SK-N-SH (cell line): ENCODE data around the gene TSPO2. TPM values are rescaled to one million over a fixed set of nuclear protein-coding genes. Genes with fewer than 3 reads are reported as not detected.

Experiments
- CTCF ChIA-PET: fragments of 300-600, 350-600 bp; formaldehyde crosslinking; extraction: SDS; loops from one replicate; lab custom pipeline; 2021; lab: Yijun Ruan, JAX
- POLR2A ChIA-PET: fragments of 350-600 bp; sonication (Branson Sonifier 250); formaldehyde crosslinking; extraction: SDS; loops from one replicate; lab custom pipeline; 2020; ENCODE audit warnings: antibody characterized with exemption, inconsistent platforms; lab: Yijun Ruan, JAX
- DNase-seq: peaks from one replicate; pipeline ENCODE4 v3.0.0; 2012
- H2AFZ ChIP-seq: fragments of 200-600 bp; sonication (generic); 2 replicates; pipeline ENCODE4 v1.8.1; 2016; ENCODE audit warnings: antibody characterized with exemption, mild to moderate bottlenecking, low read depth
- H3F3A ChIP-seq: fragments of 200-600 bp; sonication (generic); replicated peaks from 2 replicates; pipeline ENCODE3; 2016; ENCODE audit warnings: antibody characterized with exemption, mild to moderate bottlenecking; ENCODE audit not compliant: insufficient read depth
- H3K27ac ChIP-seq, 2 experiments: fragments of 200-500 bp in 1 of 2; fragments of 200-600 bp in 1 of 2; sonication (Bioruptor generic) in 1 of 2; sonication (generic), shearing (Covaris generic) in 1 of 2; 2 replicates each; pipeline versions ENCODE4 v1.5.1 to v1.6.1; 2014 to 2016; ENCODE audit warnings: low read depth in 2 of 2, inconsistent platforms in 1 of 2, low read length in 1 of 2, mild to moderate bottlenecking in 1 of 2, mixed read lengths in 1 of 2
- H3K27me3 ChIP-seq: fragments of 200-600 bp; sonication (generic), shearing (Covaris generic); 2 replicates; pipeline ENCODE4 v1.6.1; 2016; ENCODE audit warnings: mixed run types; ENCODE audit not compliant: insufficient read depth
- H3K36me3 ChIP-seq, 2 experiments: fragments of 200-500 bp in 1 of 2; fragments of 200-600 bp in 1 of 2; sonication (Bioruptor generic) in 1 of 2; sonication (generic) in 1 of 2; replicated peaks in 1 of 2; 2 replicates each; pipeline versions ENCODE3 to v1.5.1; 2014 to 2016; ENCODE audit warnings: low read length in 1 of 2, mild to moderate bottlenecking in 1 of 2; ENCODE audit not compliant: insufficient read depth in 2 of 2, control insufficient read depth in 1 of 2
- H3K4me1 ChIP-seq, 2 experiments: fragments of 200-500 bp in 1 of 2; fragments of 200-600 bp in 1 of 2; sonication (Bioruptor generic) in 1 of 2; sonication (generic), shearing (Covaris generic) in 1 of 2; 2 replicates each; pipeline versions ENCODE4 v1.5.1 to v1.6.1; 2014 to 2016; ENCODE audit warnings: low read depth in 1 of 2, low read length in 1 of 2, mixed run types in 1 of 2; ENCODE audit not compliant: insufficient read depth in 2 of 2, control insufficient read depth in 1 of 2
- H3K4me2 ChIP-seq: fragments of 200-600 bp; sonication (generic), shearing (Covaris generic); 2 replicates; pipeline ENCODE4 v1.6.1; 2017; ENCODE audit warnings: mixed run types
- H3K4me3 ChIP-seq, 2 experiments: fragments of 200-500 bp in 1 of 2; fragments of 200-600 bp in 1 of 2; sonication (Bioruptor generic) in 1 of 2; sonication (generic), shearing (Covaris generic) in 1 of 2; 2 replicates each; pipeline versions ENCODE4 v1.5.1 to v1.8.1; 2014 to 2016; ENCODE audit warnings: low read depth in 2 of 2, inconsistent platforms in 1 of 2, low read length in 1 of 2, mild to moderate bottlenecking in 1 of 2, mixed read lengths in 1 of 2, moderate library complexity in 1 of 2
- H3K79me2 ChIP-seq: fragments of 200-600 bp; sonication (generic); 2 replicates; pipeline ENCODE4 v1.8.1; 2017; ENCODE audit warnings: mild to moderate bottlenecking; ENCODE audit not compliant: insufficient read depth
- H3K9ac ChIP-seq: fragments of 200-600 bp; sonication (generic); 2 replicates; pipeline ENCODE4 v1.6.1; 2017; ENCODE audit warnings: mixed run types
- H3K9me2 ChIP-seq: fragments of 200-600 bp; sonication (generic); 2 replicates; pipeline ENCODE4 v1.6.1; 2017; ENCODE audit warnings: mixed run types
- H3K9me3 ChIP-seq: fragments of 200-600 bp; sonication (generic); 2 replicates; pipeline ENCODE4 v1.6.1; 2017; ENCODE audit warnings: mixed run types, mild to moderate bottlenecking, moderate library complexity
- H4K20me1 ChIP-seq: fragments of 200-600 bp; sonication (generic); 2 replicates; pipeline ENCODE4 v1.6.1; 2017; ENCODE audit warnings: mild to moderate bottlenecking, mixed run types; ENCODE audit not compliant: insufficient read depth
- EP300 ChIP-seq, 2 experiments: IDR thresholded peaks; 2 replicates each; pipeline versions ENCODE4 v1.4.0 to v1.6.1; 2012; ENCODE audit warnings: borderline replicate concordance in 1 of 2, low read depth in 1 of 2, low read length in 1 of 2
- FOSL2 ChIP-seq: IDR thresholded peaks from 2 replicates; pipeline ENCODE4 v1.4.0; 2012; ENCODE audit warnings: low read depth, mild to moderate bottlenecking, moderate library complexity, borderline replicate concordance
- FOXJ3 ChIP-seq: sonication (generic); formaldehyde crosslinking; IDR thresholded peaks from 2 replicates; pipeline ENCODE4 v1.5.1; 2020; ENCODE audit warnings: mild to moderate bottlenecking, missing genetic modification reagents
- FOXM1 ChIP-seq: IDR thresholded peaks from 2 replicates; pipeline ENCODE4 v1.4.0; 2012; ENCODE audit warnings: low read depth, mild to moderate bottlenecking
- GABPA ChIP-seq: IDR thresholded peaks from 2 replicates; pipeline ENCODE4 v1.4.0; 2012; ENCODE audit warnings: low read depth, mild to moderate bottlenecking
- MEF2A ChIP-seq: IDR thresholded peaks from 2 replicates; pipeline ENCODE4 v1.4.0; 2012; ENCODE audit warnings: low read depth, borderline replicate concordance
- MXI1 ChIP-seq: IDR thresholded peaks from 2 replicates; pipeline ENCODE4 v1.6.1; 2012; ENCODE audit warnings: mild to moderate bottlenecking, low read depth, low read length, improper control_type of control experiment
- NFIC ChIP-seq: IDR thresholded peaks from 2 replicates; pipeline ENCODE4 v1.4.0; 2012; ENCODE audit warnings: borderline replicate concordance
- NRF1 ChIP-seq: IDR thresholded peaks from 2 replicates; pipeline ENCODE4 v1.6.1; 2012; ENCODE audit warnings: low read depth, mild to moderate bottlenecking, low read length
- RAD21 ChIP-seq: IDR thresholded peaks from 2 replicates; pipeline ENCODE4 v1.6.1; 2012; ENCODE audit warnings: mild to moderate bottlenecking, low read length
- RCOR1 ChIP-seq: fragments of 150-350 bp; IDR thresholded peaks from 2 replicates; pipeline ENCODE4 v1.6.1; 2017; ENCODE audit warnings: antibody characterized with exemption, low read length
- SIN3A ChIP-seq: IDR thresholded peaks from 2 replicates; pipeline ENCODE4 v1.6.1; 2012; ENCODE audit warnings: low read depth, mild to moderate bottlenecking, low read length, moderate library complexity, borderline replicate concordance
- SMC3 ChIP-seq: IDR thresholded peaks from 2 replicates; pipeline ENCODE4 v1.6.1; 2012; ENCODE audit warnings: low read depth, low read length, improper control_type of control experiment
- TCF12 ChIP-seq: IDR thresholded peaks from 2 replicates; pipeline ENCODE4 v1.4.0; 2012
- TEAD4 ChIP-seq: IDR thresholded peaks from 2 replicates; pipeline ENCODE4 v1.4.0; 2012; ENCODE audit warnings: mild to moderate bottlenecking, borderline replicate concordance; ENCODE audit not compliant: insufficient read depth
- WGBS: methylation state at CpG from one replicate; pipeline ENCODE4 v1.1.6; 2017; ENCODE audit warnings: low lambda C conversion rate; 5-methylcytosine and 5-hydroxymethylcytosine counted together
- polyA plus RNA-seq, 3 experiments: library from polyadenylated mRNA; depleted of rRNA; stranded (reverse); fragments of >200 nt; gene quantifications; 2 replicates each; pipeline ENCODE4 v1.2.3, GENCODE V29; 2012
- TF ChIP-seq, protein P1 (sequence below): IDR thresholded peaks from 2 replicates; pipeline ENCODE4 v1.4.0; 2012; ENCODE audit warnings: low read depth
- TF ChIP-seq, protein P2 (sequence below): IDR thresholded peaks from 2 replicates; pipeline ENCODE4; 2012
- TF ChIP-seq, protein P3 (sequence below): fragments of 150-350 bp; IDR thresholded peaks from 2 replicates; pipeline ENCODE4 v1.6.1; 2016; ENCODE audit warnings: mild to moderate bottlenecking, low read depth, low read length
- TF ChIP-seq, protein P4 (sequence below): IDR thresholded peaks from 2 replicates; pipeline ENCODE4 v1.6.1; 2012; ENCODE audit warnings: mild to moderate bottlenecking, low read depth, low read length, moderate library complexity

Gene TSPO2
- polyA plus RNA-seq, 1 of the 3 experiments (the other 2 are of a cell fraction) = not detected

DNA sequence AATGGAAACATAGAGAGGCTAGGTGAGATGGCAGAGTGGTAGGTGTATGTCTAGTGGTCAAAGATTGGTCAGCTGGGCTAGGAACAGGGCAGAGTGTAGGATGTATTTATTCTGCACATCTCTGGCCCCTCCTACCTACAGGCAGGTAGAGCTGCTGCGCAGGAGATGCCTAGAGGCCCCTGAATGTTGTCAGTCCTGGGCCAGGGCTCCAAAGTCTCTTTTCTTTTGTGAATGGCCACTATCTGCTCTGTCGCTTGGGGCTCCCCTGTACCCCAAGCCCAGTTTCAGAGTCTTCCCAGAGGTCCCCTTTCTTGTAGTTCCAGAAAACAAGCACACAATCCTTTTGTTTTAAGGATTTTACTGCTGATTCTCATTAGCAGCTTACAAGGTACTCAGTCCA is 5.0 kb downstream of the TSPO2 start:
- H3K27ac ChIP-seq = no peak overlapping the region
- CTCF ChIA-PET = interaction anchor here (2.4 kb wide), 1 partner anchor 19 kb away, joined by 10 read pairs; no protein-coding TSS in a partner anchor
- no peaks in the 10 kb centered on the region for H3K79me2 ChIP-seq
- H3K9me3 ChIP-seq = no peaks in the 10 kb centered on the region
- 82% methylated on average over 2 of the region's 2 CpGs for WGBS
- no peaks in the 10 kb centered on the region for H3F3A ChIP-seq
- no peak for TF ChIP-seq MEF2A
- TF ChIP-seq, protein P1, sequence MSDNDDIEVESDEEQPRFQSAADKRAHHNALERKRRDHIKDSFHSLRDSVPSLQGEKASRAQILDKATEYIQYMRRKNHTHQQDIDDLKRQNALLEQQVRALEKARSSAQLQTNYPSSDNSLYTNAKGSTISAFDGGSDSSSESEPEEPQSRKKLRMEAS = no peak
- TF ChIP-seq FOSL2 = no peak
- no peak for TF ChIP-seq FOXJ3 (CRISPR knock-in tag)
- no peak for TF ChIP-seq RAD21
- TF ChIP-seq NRF1 = no peak
- TF ChIP-seq, protein P2, sequence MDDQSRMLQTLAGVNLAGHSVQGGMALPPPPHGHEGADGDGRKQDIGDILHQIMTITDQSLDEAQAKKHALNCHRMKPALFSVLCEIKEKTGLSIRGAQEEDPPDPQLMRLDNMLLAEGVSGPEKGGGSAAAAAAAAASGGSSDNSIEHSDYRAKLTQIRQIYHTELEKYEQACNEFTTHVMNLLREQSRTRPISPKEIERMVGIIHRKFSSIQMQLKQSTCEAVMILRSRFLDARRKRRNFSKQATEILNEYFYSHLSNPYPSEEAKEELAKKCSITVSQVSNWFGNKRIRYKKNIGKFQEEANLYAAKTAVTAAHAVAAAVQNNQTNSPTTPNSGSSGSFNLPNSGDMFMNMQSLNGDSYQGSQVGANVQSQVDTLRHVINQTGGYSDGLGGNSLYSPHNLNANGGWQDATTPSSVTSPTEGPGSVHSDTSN = no peak
- TF ChIP-seq EP300 (IDR thresholded peaks at IDR 0.05; ENCODE audit: borderline replicate concordance in 1 of 2, low read depth in 1 of 2, low read length in 1 of 2) = no peak
- no peak for TF ChIP-seq SIN3A
- no peak for TF ChIP-seq MXI1
- TF ChIP-seq NFIC = no peak
- TF ChIP-seq GABPA = no peak
- TF ChIP-seq, protein P3, sequence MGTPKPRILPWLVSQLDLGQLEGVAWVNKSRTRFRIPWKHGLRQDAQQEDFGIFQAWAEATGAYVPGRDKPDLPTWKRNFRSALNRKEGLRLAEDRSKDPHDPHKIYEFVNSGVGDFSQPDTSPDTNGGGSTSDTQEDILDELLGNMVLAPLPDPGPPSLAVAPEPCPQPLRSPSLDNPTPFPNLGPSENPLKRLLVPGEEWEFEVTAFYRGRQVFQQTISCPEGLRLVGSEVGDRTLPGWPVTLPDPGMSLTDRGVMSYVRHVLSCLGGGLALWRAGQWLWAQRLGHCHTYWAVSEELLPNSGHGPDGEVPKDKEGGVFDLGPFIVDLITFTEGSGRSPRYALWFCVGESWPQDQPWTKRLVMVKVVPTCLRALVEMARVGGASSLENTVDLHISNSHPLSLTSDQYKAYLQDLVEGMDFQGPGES = no peak
- TF ChIP-seq, all 33 proteins: peak for 0
- no peaks in the 10 kb centered on the region for H3K27me3 ChIP-seq
- DNase-seq = no peak
- POLR2A ChIA-PET = no interaction called here
- H3K9me2 ChIP-seq = no peaks in the 10 kb centered on the region
- no peak overlapping the region for H3K4me3 ChIP-seq
- no peak overlapping the region for H3K4me2 ChIP-seq
- no peaks in the 10 kb centered on the region for H3K4me1 ChIP-seq
- H2AFZ ChIP-seq = no peak overlapping the region
- H3K9ac ChIP-seq = no peak overlapping the region
- no peaks in the 10 kb centered on the region for H3K36me3 ChIP-seq
- no peaks in the 10 kb centered on the region for H4K20me1 ChIP-seq

DNA sequence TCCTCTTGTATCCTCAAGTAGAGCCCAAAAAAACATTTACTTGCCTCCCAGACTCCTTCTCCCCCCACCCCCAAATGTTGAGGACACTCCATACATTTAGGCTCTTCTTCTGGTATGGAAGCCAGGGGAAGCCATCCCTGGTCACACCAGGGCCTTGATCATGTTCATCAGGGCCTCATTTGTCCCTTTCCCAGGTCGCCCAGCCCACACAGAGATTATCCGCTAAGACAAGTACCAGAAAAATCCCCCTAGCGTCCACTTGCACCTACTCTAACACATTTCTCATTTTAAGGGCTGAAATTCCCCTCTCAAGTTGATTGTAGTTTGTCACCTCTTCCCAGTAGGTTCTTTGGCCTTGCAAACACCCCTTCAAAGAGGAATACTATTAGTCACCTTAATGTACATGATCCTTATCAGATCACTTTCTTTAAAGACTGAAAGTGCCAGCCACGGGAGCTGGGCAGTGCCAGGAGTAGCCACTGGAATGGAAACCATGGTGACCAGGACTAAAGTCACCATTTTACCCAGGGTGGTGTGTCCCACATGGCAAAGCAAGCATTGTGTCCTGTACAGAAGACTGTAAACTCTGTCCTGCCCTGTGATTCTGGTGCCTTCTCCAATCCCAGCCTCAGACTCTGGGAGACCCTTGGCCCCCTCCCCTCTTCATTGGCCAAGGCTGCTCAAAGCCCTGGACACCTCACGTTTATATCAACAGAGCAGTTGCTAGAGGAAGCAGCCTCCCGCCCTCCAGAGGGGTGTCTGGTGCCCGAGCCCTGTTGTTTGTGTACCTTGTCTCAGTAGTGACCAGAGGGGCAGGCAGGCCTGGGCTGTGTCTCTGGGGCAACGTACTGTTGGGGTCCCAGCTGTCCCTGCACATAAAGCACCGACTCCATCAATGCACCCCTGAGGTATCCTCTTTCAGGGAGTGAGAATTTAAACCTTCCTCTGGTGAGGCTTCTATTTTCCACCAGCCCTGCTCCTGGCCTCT is 5.8 kb downstream of the TSPO2 start:
- H3F3A ChIP-seq = no peaks in the 10 kb centered on the region
- no peak for DNase-seq
- H3K27me3 ChIP-seq = no peaks in the 10 kb centered on the region
- no peaks in the 10 kb centered on the region for H3K9me2 ChIP-seq
- no peak overlapping the region for H3K27ac ChIP-seq
- no peaks in the 10 kb centered on the region for H3K36me3 ChIP-seq
- WGBS = 73% methylated on average over 9 of the region's 9 CpGs
- no peak overlapping the region for H3K4me2 ChIP-seq
- H4K20me1 ChIP-seq = no peaks in the 10 kb centered on the region
- H3K9me3 ChIP-seq = no peaks in the 10 kb centered on the region
- ChIA-PET CTCF (interaction anchor here (2.4 to 2.7 kb wide), 2 partner anchors 11 to 20 kb away, joined by 10 read pairs; no protein-coding TSS in a partner anchor), POLR2A (no interaction called here)
- peaks cover 0 to 2% of the 10 kb centered on the region in 2 experiments; a peak in 1 of 4 replicates for H3K4me1 ChIP-seq
- no peak overlapping the region for H2AFZ ChIP-seq
- no peak overlapping the region for H3K4me3 ChIP-seq
- no peak overlapping the region for H3K9ac ChIP-seq
- H3K79me2 ChIP-seq = no peaks in the 10 kb centered on the region
- no peak for TF ChIP-seq MXI1
- TF ChIP-seq, protein P4, sequence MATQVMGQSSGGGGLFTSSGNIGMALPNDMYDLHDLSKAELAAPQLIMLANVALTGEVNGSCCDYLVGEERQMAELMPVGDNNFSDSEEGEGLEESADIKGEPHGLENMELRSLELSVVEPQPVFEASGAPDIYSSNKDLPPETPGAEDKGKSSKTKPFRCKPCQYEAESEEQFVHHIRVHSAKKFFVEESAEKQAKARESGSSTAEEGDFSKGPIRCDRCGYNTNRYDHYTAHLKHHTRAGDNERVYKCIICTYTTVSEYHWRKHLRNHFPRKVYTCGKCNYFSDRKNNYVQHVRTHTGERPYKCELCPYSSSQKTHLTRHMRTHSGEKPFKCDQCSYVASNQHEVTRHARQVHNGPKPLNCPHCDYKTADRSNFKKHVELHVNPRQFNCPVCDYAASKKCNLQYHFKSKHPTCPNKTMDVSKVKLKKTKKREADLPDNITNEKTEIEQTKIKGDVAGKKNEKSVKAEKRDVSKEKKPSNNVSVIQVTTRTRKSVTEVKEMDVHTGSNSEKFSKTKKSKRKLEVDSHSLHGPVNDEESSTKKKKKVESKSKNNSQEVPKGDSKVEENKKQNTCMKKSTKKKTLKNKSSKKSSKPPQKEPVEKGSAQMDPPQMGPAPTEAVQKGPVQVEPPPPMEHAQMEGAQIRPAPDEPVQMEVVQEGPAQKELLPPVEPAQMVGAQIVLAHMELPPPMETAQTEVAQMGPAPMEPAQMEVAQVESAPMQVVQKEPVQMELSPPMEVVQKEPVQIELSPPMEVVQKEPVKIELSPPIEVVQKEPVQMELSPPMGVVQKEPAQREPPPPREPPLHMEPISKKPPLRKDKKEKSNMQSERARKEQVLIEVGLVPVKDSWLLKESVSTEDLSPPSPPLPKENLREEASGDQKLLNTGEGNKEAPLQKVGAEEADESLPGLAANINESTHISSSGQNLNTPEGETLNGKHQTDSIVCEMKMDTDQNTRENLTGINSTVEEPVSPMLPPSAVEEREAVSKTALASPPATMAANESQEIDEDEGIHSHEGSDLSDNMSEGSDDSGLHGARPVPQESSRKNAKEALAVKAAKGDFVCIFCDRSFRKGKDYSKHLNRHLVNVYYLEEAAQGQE = no peak
- TF ChIP-seq, protein P2 = no peak
- TF ChIP-seq SMC3 = no peak
- TF ChIP-seq FOXM1 = no peak
- no peak for TF ChIP-seq TEAD4
- no peak for TF ChIP-seq MEF2A
- no peak for TF ChIP-seq FOSL2
- TF ChIP-seq RCOR1 = no peak
- no peak for TF ChIP-seq TCF12
